Mesendoderm (in vitro differentiated cells): ENCODE data around the gene RCBTB1.
"Not testable (repeated sequence)": the region's sequence is repeated elsewhere in the genome, so short reads cannot be mapped to it uniquely, and the experiment has no call there.

ENCODE experiments used
- DNase-seq: peaks from one replicate; pipeline ENCODE4 v3.0.0; 2013
- H2AK5ac ChIP-seq: 2 replicates; pipeline ENCODE4 v1.6.1; 2013; ENCODE audit warnings: low read length, inconsistent platforms
- H2BK120ac ChIP-seq: 2 replicates; pipeline ENCODE4 v1.6.1; 2013; ENCODE audit warnings: low read depth, mild to moderate bottlenecking, low read length, moderate library complexity, mixed read lengths
- H2BK15ac ChIP-seq: replicated peaks from 2 replicates; pipeline ENCODE4 v1.6.1; 2013; ENCODE audit warnings: low read depth, mild to moderate bottlenecking, moderate library complexity
- H2BK5ac ChIP-seq: 2 replicates; pipeline ENCODE4 v1.6.1; 2013; ENCODE audit warnings: low read length, inconsistent platforms
- H3K18ac ChIP-seq: 2 replicates; pipeline ENCODE4 v1.6.1; 2013; ENCODE audit warnings: mild to moderate bottlenecking, low read length, mixed read lengths
- H3K23ac ChIP-seq: one replicate; pipeline ENCODE4 v1.6.1; 2013; ENCODE audit warnings: low read length
- H3K27ac ChIP-seq: 2 replicates; pipeline ENCODE4 v1.5.1; 2013; ENCODE audit warnings: low read depth, mild to moderate bottlenecking, inconsistent platforms, low read length, moderate library complexity
- H3K27me3 ChIP-seq: 2 replicates; pipeline ENCODE4 v1.6.1; 2013; ENCODE audit warnings: low read length, control low read depth, mild to moderate bottlenecking, inconsistent platforms; ENCODE audit not compliant: insufficient read depth, poor library complexity
- H3K36me3 ChIP-seq: 2 replicates; pipeline ENCODE4 v1.6.1; 2013; ENCODE audit warnings: low read length, inconsistent platforms; ENCODE audit not compliant: control insufficient read depth, insufficient read depth
- H3K4ac ChIP-seq: one replicate; pipeline ENCODE4 v1.6.1; 2013; ENCODE audit warnings: low read depth, mild to moderate bottlenecking, low read length, moderate library complexity
- H3K4me1 ChIP-seq: 2 replicates; pipeline ENCODE4 v1.6.1; 2013; ENCODE audit warnings: low read depth, low read length, inconsistent platforms; ENCODE audit not compliant: control insufficient read depth
- H3K4me2 ChIP-seq: 2 replicates; pipeline ENCODE4 v1.6.1; 2013; ENCODE audit warnings: low read length
- H3K4me3 ChIP-seq: 2 replicates; pipeline ENCODE4 v1.5.1; 2013; ENCODE audit warnings: mild to moderate bottlenecking, low read length
- H3K56ac ChIP-seq: one replicate; pipeline ENCODE4 v1.6.1; 2013; ENCODE audit warnings: low read length
- H3K79me1 ChIP-seq: 2 replicates; pipeline ENCODE4 v1.6.1; 2013; ENCODE audit warnings: low read length, inconsistent platforms
- H3K79me2 ChIP-seq: 2 replicates; pipeline ENCODE4 v1.6.1; 2013; ENCODE audit warnings: mild to moderate bottlenecking, low read length; ENCODE audit not compliant: control insufficient read depth, insufficient read depth
- H3K9ac ChIP-seq: 2 replicates; pipeline ENCODE4 v1.6.1; 2013; ENCODE audit warnings: low read length, inconsistent platforms
- H4K5ac ChIP-seq: one replicate; pipeline ENCODE4 v1.6.1; 2013; ENCODE audit warnings: low read length
- H4K8ac ChIP-seq: one replicate; pipeline ENCODE4 v1.6.1; 2013; ENCODE audit warnings: low read depth, mild to moderate bottlenecking, control low read depth, low read length, moderate library complexity
- WGBS: extraction: QIAGEN DNeasy Blood & Tissue Kit; methylation state at CpG from one replicate; pipeline ENCODE4 v1.1.7; 2013; ENCODE audit warnings: low lambda C conversion rate, missing lambda C conversion rate; ENCODE audit not compliant: insufficient coverage; ENCODE audit errors: extremely low coverage; 5-methylcytosine and 5-hydroxymethylcytosine counted together

The RCBTB1 gene

DNA sequence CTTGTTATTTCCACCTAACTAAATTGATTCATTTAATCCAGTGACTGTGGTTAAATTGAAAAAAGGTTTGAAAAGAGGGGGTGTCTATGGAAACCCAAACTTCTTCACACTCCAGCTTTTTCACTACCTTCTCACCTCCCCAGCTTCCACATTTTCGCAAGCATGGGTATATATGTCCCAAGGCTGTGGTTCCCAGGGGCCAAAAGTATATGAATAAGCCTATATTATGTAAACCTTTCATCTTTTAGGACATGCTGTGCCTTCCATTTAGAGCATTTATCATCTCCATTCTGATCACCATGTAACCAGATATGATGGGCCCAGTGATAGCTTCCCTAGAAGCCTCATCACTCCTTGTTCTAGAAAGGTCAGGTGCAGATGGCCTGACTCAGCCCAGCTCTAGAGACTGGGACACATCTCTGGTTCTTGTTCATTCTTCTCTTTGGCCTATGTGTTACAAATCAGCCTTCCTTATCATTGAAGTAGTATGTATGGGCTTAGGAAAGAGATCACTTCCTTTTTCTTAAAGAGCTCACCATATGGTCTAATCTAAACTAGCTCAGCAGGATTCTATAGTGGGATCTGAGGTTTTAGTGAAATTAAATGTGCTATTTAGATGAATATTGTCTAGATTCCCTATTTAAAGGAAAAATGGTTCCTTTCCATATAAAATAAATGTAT, 23.4 kb upstream of the RCBTB1 start:
- no peak overlapping the region for H4K8ac ChIP-seq
- WGBS: no CpG with 5 or more reads among the region's 1 CpG

DNA sequence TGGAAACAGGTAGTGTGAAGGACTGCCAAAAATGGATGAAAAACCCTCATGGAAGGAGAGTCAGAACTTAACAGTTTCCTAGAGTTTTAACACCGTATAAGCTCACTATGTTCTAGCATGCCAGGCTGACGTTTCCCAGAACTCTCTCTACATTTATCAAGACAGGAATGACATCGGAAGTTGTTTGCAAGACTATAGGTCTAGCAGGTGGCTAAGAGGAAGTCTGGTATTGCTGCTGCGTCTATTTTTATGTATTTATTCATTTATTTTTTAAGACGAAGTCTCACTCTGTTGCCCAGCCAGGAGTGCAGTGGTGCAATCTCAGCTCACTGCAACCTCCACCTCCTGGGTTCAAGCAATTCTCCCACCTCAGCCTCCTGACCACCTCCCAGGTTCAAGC, 22.4 kb upstream of the RCBTB1 start:
- H3K56ac ChIP-seq: no peak overlapping the region
- no peak overlapping the region for H2BK120ac ChIP-seq
- no peaks in the 10 kb centered on the region for H3K4me1 ChIP-seq
- no peak overlapping the region for H3K4me2 ChIP-seq
- H3K27me3 ChIP-seq: no peaks in the 10 kb centered on the region
- no CpG with 5 or more reads among the region's 5 CpGs for WGBS
- no peak for DNase-seq
- no peak overlapping the region for H3K9ac ChIP-seq
- H2BK5ac ChIP-seq: no peak overlapping the region
- no peak overlapping the region for H3K23ac ChIP-seq
- H4K5ac ChIP-seq: no peak overlapping the region
- H3K27ac ChIP-seq: no peak overlapping the region
- no peak overlapping the region for H2AK5ac ChIP-seq
- H3K79me2 ChIP-seq: no peaks in the 10 kb centered on the region
- no peaks in the 10 kb centered on the region for H3K36me3 ChIP-seq
- no peak overlapping the region for H4K8ac ChIP-seq
- H3K18ac ChIP-seq: no peak overlapping the region
- no peak overlapping the region for H3K4me3 ChIP-seq
- no peak overlapping the region for H2BK15ac ChIP-seq
- H3K4ac ChIP-seq: no peak overlapping the region
- H3K79me1 ChIP-seq: no peaks in the 10 kb centered on the region

More for the DNA sequence above, 23.4 kb upstream of the RCBTB1 start:
- no peak for DNase-seq
- H2AK5ac ChIP-seq: no peak overlapping the region
- H3K79me1 ChIP-seq: no peaks in the 10 kb centered on the region
- H3K79me2 ChIP-seq: no peaks in the 10 kb centered on the region
- H3K4ac ChIP-seq: no peak overlapping the region
- H3K23ac ChIP-seq: no peak overlapping the region
- no peak overlapping the region for H3K9ac ChIP-seq
- H3K4me1 ChIP-seq: no peaks in the 10 kb centered on the region
- no peak overlapping the region for H2BK15ac ChIP-seq
- H3K4me2 ChIP-seq: no peak overlapping the region
- no peak overlapping the region for H3K27ac ChIP-seq
- no peak overlapping the region for H2BK120ac ChIP-seq
- no peaks in the 10 kb centered on the region for H3K36me3 ChIP-seq
- H4K5ac ChIP-seq: no peak overlapping the region
- no peak overlapping the region for H3K56ac ChIP-seq
- H3K4me3 ChIP-seq: no peak overlapping the region
- no peak overlapping the region for H2BK5ac ChIP-seq
- H3K27me3 ChIP-seq: no peaks in the 10 kb centered on the region
- no peak overlapping the region for H3K18ac ChIP-seq

DNA sequence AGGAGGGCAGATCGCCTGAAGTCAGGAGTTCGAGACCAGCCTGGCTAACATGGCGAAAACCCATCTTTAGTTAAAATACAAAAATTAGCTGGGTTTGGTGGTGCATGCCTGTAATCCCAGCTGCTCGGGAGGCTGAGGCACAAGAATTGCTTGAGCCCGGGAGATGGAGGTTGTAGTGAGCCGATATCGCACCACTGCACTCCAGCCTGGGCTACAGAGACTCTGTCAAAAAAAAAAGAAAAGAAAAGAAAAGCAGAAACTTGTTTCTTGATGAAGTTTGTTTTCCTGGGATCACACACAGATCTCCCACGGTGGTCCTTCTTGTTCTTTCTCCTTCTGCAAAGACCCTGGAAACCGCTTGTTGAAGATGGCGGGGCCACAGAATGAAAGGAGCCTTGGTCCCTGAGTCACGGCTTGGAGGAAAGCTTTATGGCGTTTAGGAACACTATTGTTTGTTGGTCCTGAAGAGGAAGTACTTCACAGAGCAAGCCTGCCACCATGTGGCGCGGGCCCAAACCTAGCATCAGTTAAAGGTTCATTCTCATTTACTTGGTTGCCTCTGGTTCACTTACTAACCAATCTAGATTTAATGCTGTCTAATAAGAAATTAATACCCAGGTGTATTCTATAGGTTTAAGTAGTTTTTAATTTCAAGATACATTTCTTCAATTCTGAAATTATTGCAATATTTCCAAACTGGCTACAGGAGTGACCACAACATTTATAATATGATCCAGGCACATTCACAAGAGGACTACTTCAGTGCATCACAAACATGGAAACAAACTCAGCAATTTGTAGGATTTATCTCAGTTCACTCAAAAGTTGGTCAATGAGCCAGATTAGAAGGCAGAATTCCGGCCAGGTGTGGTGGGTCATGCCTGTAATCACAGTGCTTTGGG, 21.6 kb upstream of the RCBTB1 start:
- Histone ChIP-seq H3K4me1 (no peaks in the 10 kb centered on the region), H3K27ac (no peak overlapping the region), H2BK5ac (no peak overlapping the region), H3K4me2 (no peak overlapping the region), H2BK15ac (no peak overlapping the region), H3K79me2 (no peaks in the 10 kb centered on the region), H2AK5ac (no peak overlapping the region), H3K79me1 (no peaks in the 10 kb centered on the region), H3K4me3 (no peak overlapping the region), H3K36me3 (no peaks in the 10 kb centered on the region), H3K4ac (no peak overlapping the region), H3K18ac (peak overlapping the region; percentile 22), H4K5ac (no peak overlapping the region), H3K23ac (no peak overlapping the region), H3K9ac (no peak overlapping the region), H4K8ac (no peak overlapping the region), H3K56ac (peak overlapping the region; percentile 22), H3K27me3 (no peaks in the 10 kb centered on the region), H2BK120ac (no peak overlapping the region)
- no CpG with 5 or more reads among the region's 15 CpGs for WGBS
- DNase-seq: peak; percentile 88

DNA sequence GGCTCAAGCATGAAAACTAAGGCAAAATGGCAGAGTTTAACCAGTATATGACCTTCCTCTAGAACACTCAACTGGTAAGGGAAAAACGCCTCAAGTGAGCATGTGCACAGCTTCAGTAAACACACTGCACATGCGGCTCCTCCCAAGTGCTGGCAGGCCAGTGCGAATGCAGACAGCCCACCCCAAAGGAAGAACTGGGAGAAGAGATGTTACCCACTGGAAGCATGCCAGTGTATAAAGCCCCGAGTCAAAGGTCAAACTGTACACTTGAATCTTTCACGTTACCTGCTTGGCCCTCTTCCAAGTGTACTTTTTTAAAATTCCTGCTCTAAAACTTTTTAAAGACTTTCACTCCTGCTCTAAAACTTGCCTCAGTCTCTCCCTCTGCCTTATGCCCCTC, 19.2 kb upstream of the RCBTB1 start:
- no peak overlapping the region for H4K5ac ChIP-seq
- no peaks in the 10 kb centered on the region for H3K36me3 ChIP-seq
- no peak overlapping the region for H3K4me2 ChIP-seq
- H3K79me2 ChIP-seq: no peaks in the 10 kb centered on the region
- no peaks in the 10 kb centered on the region for H3K27me3 ChIP-seq
- no peak overlapping the region for H2AK5ac ChIP-seq
- H3K9ac ChIP-seq: no peak overlapping the region
- H2BK120ac ChIP-seq: no peak overlapping the region
- H3K4ac ChIP-seq: no peak overlapping the region
- no peak overlapping the region for H4K8ac ChIP-seq
- no peak overlapping the region for H3K56ac ChIP-seq
- H3K18ac ChIP-seq: no peak overlapping the region
- no peak overlapping the region for H2BK15ac ChIP-seq
- WGBS: no CpG with 5 or more reads among the region's 5 CpGs
- no peak overlapping the region for H3K27ac ChIP-seq
- no peaks in the 10 kb centered on the region for H3K4me1 ChIP-seq
- H3K4me3 ChIP-seq: no peak overlapping the region
- H2BK5ac ChIP-seq: no peak overlapping the region
- no peak for DNase-seq
- H3K79me1 ChIP-seq: no peaks in the 10 kb centered on the region
- no peak overlapping the region for H3K23ac ChIP-seq

DNA sequence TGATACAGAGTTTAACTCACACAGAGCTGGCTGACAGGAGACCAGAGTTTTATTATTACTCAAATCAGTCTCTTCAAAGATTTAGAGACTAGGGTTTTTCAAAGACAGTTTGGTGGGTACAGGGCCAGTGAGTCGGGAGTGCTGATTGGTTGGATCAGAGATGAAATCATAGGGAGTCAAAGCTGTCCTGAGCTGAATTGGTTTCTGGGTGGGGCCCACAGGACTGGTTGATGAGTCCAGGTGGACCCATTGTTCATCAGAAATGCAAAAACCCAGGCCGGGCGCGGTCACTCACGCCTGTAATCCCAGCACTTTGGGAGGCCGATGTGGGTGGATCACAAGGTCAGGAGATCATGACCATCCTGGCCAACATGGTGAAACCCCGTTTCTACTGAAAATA, 17.3 kb upstream of the RCBTB1 start:
- not testable (repeated sequence) for H3K79me2 ChIP-seq, H3K56ac ChIP-seq, H4K8ac ChIP-seq, H3K4ac ChIP-seq, H3K79me1 ChIP-seq, H3K4me3 ChIP-seq, H3K23ac ChIP-seq, H3K9ac ChIP-seq, DNase-seq, H3K4me1 ChIP-seq, H3K27me3 ChIP-seq, H3K27ac ChIP-seq, H4K5ac ChIP-seq, H2BK5ac ChIP-seq, H2BK120ac ChIP-seq, H3K18ac ChIP-seq, H3K36me3 ChIP-seq, H2AK5ac ChIP-seq, H3K4me2 ChIP-seq, H2BK15ac ChIP-seq
- WGBS: no CpG with 5 or more reads among the region's 7 CpGs
